ENCODE data around the gene CADM1. TPM values are rescaled to one million over a fixed set of nuclear protein-coding genes. Genes with fewer than 3 reads are reported as not detected.

Gene CADM1
- total and polyA plus RNA-seq, 2 donors from 2014 or later, result 24.0 to 33.5 TPM

DNA sequence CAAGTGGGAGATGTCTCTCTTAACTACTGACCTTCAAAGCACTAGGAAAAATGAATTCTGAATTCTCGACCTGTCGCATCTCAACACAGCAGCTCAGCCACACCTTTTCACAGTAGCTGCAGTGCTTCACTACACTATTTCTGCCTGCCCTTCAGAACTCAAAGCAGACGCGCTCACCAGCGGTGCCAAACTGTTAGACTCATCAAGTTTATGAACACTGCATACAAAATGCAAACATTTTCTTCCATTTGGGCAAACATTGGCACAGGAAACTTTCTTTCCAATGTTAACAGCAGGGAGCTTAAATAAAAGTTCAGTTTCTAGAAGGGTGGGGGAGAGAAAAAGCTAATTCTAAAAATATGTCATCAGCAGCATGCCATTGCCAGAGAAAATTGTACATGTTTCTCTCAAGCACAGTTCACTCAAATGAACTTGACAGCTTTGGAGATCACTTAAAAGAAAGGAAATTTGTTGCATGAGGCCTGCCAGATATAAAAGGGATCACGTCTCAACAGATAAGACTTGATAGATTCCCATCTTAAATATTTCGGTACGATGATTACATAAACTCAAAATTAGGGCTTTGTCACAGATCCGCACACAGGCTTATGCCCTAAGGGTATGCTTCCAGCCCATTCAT, 82.7 kb downstream of the CADM1 start:
- Histone ChIP-seq H3K36me3 (ENCODE audit: control insufficient read depth in 2 of 3, insufficient read depth in 3 of 3, low read length in 3 of 3) (no peaks in the 10 kb centered on the region), H3K9ac (ENCODE audit: low read length in 3 of 3) (no peak overlapping the region), H3K27ac (ENCODE audit: low read depth in 2 of 2, low read length in 2 of 2) (no peak overlapping the region), H3K4me1 (ENCODE audit: control insufficient read depth in 2 of 3, insufficient read depth in 2 of 3, low read depth in 1 of 3, low read length in 3 of 3) (no peaks in the 10 kb centered on the region), H3K4me3 (ENCODE audit: low read length in 3 of 3) (no peak overlapping the region), H3K9me3 (ENCODE audit: control insufficient read depth in 2 of 3, insufficient read depth in 1 of 3, low read length in 3 of 3) (no peaks in the 10 kb centered on the region), H3K27me3 (ENCODE audit: control insufficient read depth, insufficient read depth, low read length) (no peaks in the 10 kb centered on the region)
- DNase-seq, result no peak
- TF ChIP-seq, protein P1, sequence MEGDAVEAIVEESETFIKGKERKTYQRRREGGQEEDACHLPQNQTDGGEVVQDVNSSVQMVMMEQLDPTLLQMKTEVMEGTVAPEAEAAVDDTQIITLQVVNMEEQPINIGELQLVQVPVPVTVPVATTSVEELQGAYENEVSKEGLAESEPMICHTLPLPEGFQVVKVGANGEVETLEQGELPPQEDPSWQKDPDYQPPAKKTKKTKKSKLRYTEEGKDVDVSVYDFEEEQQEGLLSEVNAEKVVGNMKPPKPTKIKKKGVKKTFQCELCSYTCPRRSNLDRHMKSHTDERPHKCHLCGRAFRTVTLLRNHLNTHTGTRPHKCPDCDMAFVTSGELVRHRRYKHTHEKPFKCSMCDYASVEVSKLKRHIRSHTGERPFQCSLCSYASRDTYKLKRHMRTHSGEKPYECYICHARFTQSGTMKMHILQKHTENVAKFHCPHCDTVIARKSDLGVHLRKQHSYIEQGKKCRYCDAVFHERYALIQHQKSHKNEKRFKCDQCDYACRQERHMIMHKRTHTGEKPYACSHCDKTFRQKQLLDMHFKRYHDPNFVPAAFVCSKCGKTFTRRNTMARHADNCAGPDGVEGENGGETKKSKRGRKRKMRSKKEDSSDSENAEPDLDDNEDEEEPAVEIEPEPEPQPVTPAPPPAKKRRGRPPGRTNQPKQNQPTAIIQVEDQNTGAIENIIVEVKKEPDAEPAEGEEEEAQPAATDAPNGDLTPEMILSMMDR (IDR thresholded peaks at IDR 0.05; ENCODE audit: borderline replicate concordance, extremely low read depth, insufficient read depth), result no peak
- no peak for FAIRE-seq
- intact Hi-C loops (cut with DNase I), result no loop called here

DNA sequence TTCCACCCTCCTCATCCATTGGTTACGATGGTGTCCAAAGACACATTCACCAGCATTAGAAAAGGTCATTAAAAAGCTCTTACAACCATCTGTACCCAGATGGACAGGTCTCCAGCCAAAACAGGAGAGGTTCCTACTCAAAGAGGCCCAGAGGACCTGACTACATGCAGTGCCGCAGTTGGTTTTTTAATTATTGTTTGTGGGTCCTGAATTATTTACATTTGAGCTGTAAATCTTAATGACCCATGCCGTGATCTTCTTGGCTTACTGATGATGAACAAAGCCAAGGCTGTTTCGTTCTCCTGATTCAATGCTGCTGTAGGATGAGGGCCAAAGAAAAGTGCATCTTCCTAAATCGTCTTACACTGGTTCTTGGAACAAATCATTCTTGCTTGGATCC, 83.7 kb downstream of the CADM1 start:
- H3K4me3 ChIP-seq (ENCODE audit: low read length in 3 of 3), result no peak overlapping the region
- H3K27me3 ChIP-seq (ENCODE audit: control insufficient read depth, insufficient read depth, low read length), result no peaks in the 10 kb centered on the region
- H3K9me3 ChIP-seq (ENCODE audit: control insufficient read depth in 2 of 3, insufficient read depth in 1 of 3, low read length in 3 of 3), result no peaks in the 10 kb centered on the region
- H3K4me1 ChIP-seq (ENCODE audit: control insufficient read depth in 2 of 3, insufficient read depth in 2 of 3, low read depth in 1 of 3, low read length in 3 of 3), result no peaks in the 10 kb centered on the region
- H3K9ac ChIP-seq (ENCODE audit: low read length in 3 of 3), result no peak overlapping the region
- TF ChIP-seq, protein P1 (IDR thresholded peaks at IDR 0.05; ENCODE audit: borderline replicate concordance, extremely low read depth, insufficient read depth), result no peak
- H3K36me3 ChIP-seq (ENCODE audit: control insufficient read depth in 2 of 3, insufficient read depth in 3 of 3, low read length in 3 of 3), result no peaks in the 10 kb centered on the region
- intact Hi-C loops (cut with DNase I), result no loop called here
- DNase-seq, result peak in 2 of 5 donors; percentile 24 to 33
- no peak overlapping the region for H3K27ac ChIP-seq (ENCODE audit: low read depth in 2 of 2, low read length in 2 of 2)
- FAIRE-seq, result no peak

DNA sequence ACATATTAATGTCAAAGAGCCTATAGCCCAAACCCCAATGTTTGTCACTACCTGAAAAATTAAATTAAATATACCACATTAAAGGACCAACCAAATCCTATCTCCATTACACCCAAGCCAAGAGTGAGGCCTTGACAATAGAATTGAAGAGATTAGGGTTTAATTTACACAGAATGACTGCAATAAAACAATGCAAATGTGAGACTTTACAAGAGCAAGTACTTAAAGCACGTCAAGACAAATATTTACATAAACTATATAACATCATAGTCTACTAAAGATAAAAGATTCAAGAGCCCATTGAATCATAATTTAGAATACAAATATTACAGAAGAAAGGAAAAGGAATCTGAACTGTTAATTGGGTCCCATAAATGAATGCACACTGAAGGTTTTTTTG, 85.6 kb downstream of the CADM1 start:
- TF ChIP-seq, protein P1 (IDR thresholded peaks at IDR 0.05; ENCODE audit: borderline replicate concordance, extremely low read depth, insufficient read depth), result no peak
- no peaks in the 10 kb centered on the region for H3K36me3 ChIP-seq (ENCODE audit: control insufficient read depth in 2 of 3, insufficient read depth in 3 of 3, low read length in 3 of 3)
- no peak for FAIRE-seq
- intact Hi-C loops (cut with DNase I), result no loop called here
- H3K27me3 ChIP-seq (ENCODE audit: control insufficient read depth, insufficient read depth, low read length), result no peaks in the 10 kb centered on the region
- H3K9me3 ChIP-seq (ENCODE audit: control insufficient read depth in 2 of 3, insufficient read depth in 1 of 3, low read length in 3 of 3), result no peaks in the 10 kb centered on the region
- no peak overlapping the region for H3K9ac ChIP-seq (ENCODE audit: low read length in 3 of 3)
- no peak overlapping the region for H3K4me3 ChIP-seq (ENCODE audit: low read length in 3 of 3)
- no peak for DNase-seq
- no peaks in the 10 kb centered on the region for H3K4me1 ChIP-seq (ENCODE audit: control insufficient read depth in 2 of 3, insufficient read depth in 2 of 3, low read depth in 1 of 3, low read length in 3 of 3)
- no peak overlapping the region for H3K27ac ChIP-seq (ENCODE audit: low read depth in 2 of 2, low read length in 2 of 2)

DNA sequence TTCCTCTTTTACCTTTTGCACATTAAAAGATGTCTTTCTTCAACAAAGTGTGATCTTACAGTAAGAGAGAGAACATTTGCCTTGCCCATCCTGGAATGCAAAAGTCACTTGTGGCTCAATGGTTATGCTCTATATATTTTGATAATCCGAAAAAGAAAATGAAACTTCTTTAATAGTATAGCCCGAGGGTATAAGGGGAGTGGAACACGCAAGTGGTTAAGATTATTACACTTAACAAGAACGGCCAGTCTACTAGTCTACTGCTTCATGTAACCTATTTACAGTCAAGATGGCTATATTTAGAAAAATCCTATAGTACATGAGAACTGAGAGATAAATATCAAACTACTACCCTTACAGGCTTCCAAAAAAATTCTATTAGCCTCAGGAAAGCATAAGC, 86.1 kb downstream of the CADM1 start:
- TF ChIP-seq, protein P1 (IDR thresholded peaks at IDR 0.05; ENCODE audit: borderline replicate concordance, extremely low read depth, insufficient read depth), result no peak
- no peaks in the 10 kb centered on the region for H3K27me3 ChIP-seq (ENCODE audit: control insufficient read depth, insufficient read depth, low read length)
- no peaks in the 10 kb centered on the region for H3K9me3 ChIP-seq (ENCODE audit: control insufficient read depth in 2 of 3, insufficient read depth in 1 of 3, low read length in 3 of 3)
- FAIRE-seq (no peak), DNase-seq (no peak)
- H3K9ac ChIP-seq (ENCODE audit: low read length in 3 of 3), result no peak overlapping the region
- H3K4me1 ChIP-seq (ENCODE audit: control insufficient read depth in 2 of 3, insufficient read depth in 2 of 3, low read depth in 1 of 3, low read length in 3 of 3), result no peaks in the 10 kb centered on the region
- no peak overlapping the region for H3K27ac ChIP-seq (ENCODE audit: low read depth in 2 of 2, low read length in 2 of 2)
- intact Hi-C loops (cut with DNase I), result no loop called here
- no peaks in the 10 kb centered on the region for H3K36me3 ChIP-seq (ENCODE audit: control insufficient read depth in 2 of 3, insufficient read depth in 3 of 3, low read length in 3 of 3)
- H3K4me3 ChIP-seq (ENCODE audit: low read length in 3 of 3), result no peak overlapping the region
